ENCODE data around the gene KCNIP4.

KCNIP4 gene

GRCh38 chr4:20997886-20998285 is 950.7 kb downstream of the KCNIP4 start:
- TF ChIP-seq CTCF (IDR thresholded peaks at IDR 0.05; ENCODE audit: low read depth, low read length) = no peak
- H3K4me3 ChIP-seq (ENCODE audit: low read depth, low read length) = no peak overlapping the region

GRCh38 chr4:20995610-20996009 is 953.0 kb downstream of the KCNIP4 start:
- TF ChIP-seq CTCF (IDR thresholded peaks at IDR 0.05; ENCODE audit: low read depth, low read length) = no peak
- H3K4me3 ChIP-seq (ENCODE audit: low read depth, low read length) = no peak overlapping the region

- no peak for TF ChIP-seq CTCF (IDR thresholded peaks at IDR 0.05; ENCODE audit: low read depth, low read length)
Measured at GRCh38 chr4:20995015-20995414, 953.6 kb downstream of the KCNIP4 start.

GRCh38 chr4:20992002-20992401 is 956.6 kb downstream of the KCNIP4 start:
- no peak for TF ChIP-seq CTCF (IDR thresholded peaks at IDR 0.05; ENCODE audit: low read depth, low read length)
- H3K4me3 ChIP-seq (ENCODE audit: low read depth, low read length) = no peak overlapping the region

More at GRCh38 chr4:20995015-20995414, 953.6 kb downstream of the KCNIP4 start:
- H3K4me3 ChIP-seq (ENCODE audit: low read depth, low read length) = no peak overlapping the region

- no peak for TF ChIP-seq CTCF (IDR thresholded peaks at IDR 0.05; ENCODE audit: low read depth, low read length)
- H3K4me3 ChIP-seq (ENCODE audit: low read depth, low read length) = no peak overlapping the region
Measured at GRCh38 chr4:20987191-20987590, 961.4 kb downstream of the KCNIP4 start.

- no peak overlapping the region for H3K4me3 ChIP-seq (ENCODE audit: low read depth, low read length)
- TF ChIP-seq CTCF (IDR thresholded peaks at IDR 0.05; ENCODE audit: low read depth, low read length) = no peak
Measured at GRCh38 chr4:20984576-20984836, 964.1 kb downstream of the KCNIP4 start.

GRCh38 chr4:20983763-20984575 is 964.6 kb downstream of the KCNIP4 start:
- no peak overlapping the region for H3K4me3 ChIP-seq (ENCODE audit: low read depth, low read length)
- no peak for TF ChIP-seq CTCF (IDR thresholded peaks at IDR 0.05; ENCODE audit: low read depth, low read length)

Measured in WI38 (cell line).